NCI-H1417 treated with DMSO at 0.1 percent for 48 hours (cell line): ENCODE measurements around the gene PBX2.
A peak's percentile ranks its signal among the peaks of the same experiment; 100 is the strongest.

Source experiments
- DNase-seq: peaks from one replicate; lab custom pipeline; 2025; lab: John Stamatoyannopoulos, UW

PBX2 gene

GRCh38 chr6:32174416-32174815 is 15.6 kb downstream of the PBX2 start:
- DNase-seq: no peak

DNA sequence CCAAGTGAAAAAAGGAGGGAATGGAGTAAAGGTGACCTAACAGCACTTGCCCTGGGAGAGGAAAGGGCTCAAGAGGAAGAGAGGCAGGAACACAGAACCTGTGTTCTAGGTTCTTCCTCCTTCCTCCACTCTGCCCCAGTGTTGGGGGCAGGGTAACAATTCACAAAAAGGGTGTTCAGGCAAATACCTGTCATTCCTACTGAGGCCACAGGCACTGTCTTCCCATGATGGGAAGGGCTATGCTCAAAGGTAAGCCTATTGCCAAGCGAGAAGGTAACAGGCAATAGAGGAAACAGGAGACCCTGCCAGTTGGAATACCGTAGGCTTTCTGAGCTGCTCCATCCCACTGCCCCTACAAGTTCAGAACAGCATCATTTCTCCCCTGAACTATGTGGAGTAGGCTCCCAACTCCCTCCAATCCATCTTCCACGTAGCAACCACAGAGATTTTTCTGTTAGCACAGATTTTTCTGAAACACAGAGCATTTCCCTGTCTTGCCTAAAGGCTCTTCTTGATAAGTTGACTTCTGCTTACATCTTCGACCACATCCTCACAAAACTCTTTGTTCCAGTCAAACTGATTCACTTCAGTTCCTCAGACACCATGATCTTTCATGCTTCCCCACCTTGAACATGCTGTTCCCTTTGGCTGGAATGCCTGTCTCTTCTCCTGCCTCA is 16.8 kb downstream of the PBX2 start:
- no peak for DNase-seq

GRCh38 chr6:32171234-32171633 is 18.8 kb downstream of the PBX2 start:
- no peak for DNase-seq

GRCh38 chr6:32170294-32170693 is 19.7 kb downstream of the PBX2 start:
- DNase-seq: no peak

GRCh38 chr6:32168807-32169591 is 21.0 kb downstream of the PBX2 start:
- DNase-seq: no peak

DNA sequence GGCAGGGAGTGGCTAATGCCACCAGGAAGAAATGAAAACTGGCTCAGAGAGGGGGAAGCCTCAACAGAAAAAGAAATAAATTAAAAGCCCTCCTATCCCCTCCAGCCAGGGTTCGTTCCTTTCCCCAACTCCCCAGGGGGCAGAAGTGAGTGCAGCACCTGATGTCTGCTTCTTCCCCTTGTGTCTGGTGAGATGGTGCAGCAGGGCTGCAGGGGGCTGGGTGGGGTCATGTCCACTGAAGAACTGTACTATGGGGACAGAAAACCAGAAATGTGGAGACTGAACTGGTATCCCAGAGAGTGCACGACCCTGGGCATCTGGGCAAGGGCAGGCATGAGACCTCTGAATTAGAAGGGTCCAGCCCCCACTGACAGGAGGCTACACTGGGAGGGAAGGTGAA is 21.7 kb downstream of the PBX2 start:
- DNase-seq: no peak

- no peak for DNase-seq
Observed at GRCh38 chr6:32167761-32168262, 22.2 kb downstream of the PBX2 start.

- no peak for DNase-seq
Observed at GRCh38 chr6:32167154-32167760, 22.7 kb downstream of the PBX2 start.

DNA sequence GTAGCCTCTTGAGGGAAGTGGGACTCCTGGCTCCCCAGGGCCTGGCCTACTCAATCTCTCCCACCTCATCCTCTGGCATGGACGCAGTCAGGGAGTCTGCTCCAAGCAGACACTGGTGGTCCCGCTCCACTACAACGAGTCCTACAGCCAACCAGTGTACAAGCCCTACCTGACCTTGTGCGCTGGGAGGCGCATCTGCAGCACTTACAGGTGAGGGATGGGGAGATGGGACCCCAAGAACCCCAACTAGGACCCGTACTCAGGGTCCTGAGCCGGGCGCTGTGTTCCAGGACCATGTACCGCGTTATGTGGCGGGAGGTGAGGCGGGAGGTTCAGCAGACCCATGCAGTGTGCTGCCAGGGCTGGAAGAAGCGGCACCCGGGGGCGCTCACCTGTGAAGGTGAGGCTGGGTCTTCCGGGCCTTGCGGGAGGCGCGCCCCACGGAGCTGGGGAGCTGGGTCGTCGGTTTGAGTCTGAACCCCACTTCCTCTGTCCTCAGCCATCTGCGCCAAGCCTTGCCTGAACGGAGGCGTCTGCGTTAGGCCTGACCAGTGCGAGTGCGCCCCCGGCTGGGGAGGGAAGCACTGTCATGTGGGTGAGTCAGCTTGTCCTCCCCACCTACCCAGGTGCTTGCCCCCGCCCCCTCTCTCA is 23.5 kb downstream of the PBX2 start:
- no peak for DNase-seq

- no peak for DNase-seq
Observed at GRCh38 chr6:32164295-32164694, 25.7 kb downstream of the PBX2 start, which contains the start of gene EGFL8. Gene EGFL8 (plus strand): TSS chr6:32164595. CDS start chr6:32166166, 1,571 bp downstream.

GRCh38 chr6:32163559-32164258 is 26.3 kb downstream of the PBX2 start:
- no peak for DNase-seq

GRCh38 chr6:32158052-32158451 is 31.9 kb downstream of the PBX2 start:
- DNase-seq: no peak

GRCh38 chr6:32156891-32157290 is 33.1 kb downstream of the PBX2 start:
- no peak for DNase-seq

DNA sequence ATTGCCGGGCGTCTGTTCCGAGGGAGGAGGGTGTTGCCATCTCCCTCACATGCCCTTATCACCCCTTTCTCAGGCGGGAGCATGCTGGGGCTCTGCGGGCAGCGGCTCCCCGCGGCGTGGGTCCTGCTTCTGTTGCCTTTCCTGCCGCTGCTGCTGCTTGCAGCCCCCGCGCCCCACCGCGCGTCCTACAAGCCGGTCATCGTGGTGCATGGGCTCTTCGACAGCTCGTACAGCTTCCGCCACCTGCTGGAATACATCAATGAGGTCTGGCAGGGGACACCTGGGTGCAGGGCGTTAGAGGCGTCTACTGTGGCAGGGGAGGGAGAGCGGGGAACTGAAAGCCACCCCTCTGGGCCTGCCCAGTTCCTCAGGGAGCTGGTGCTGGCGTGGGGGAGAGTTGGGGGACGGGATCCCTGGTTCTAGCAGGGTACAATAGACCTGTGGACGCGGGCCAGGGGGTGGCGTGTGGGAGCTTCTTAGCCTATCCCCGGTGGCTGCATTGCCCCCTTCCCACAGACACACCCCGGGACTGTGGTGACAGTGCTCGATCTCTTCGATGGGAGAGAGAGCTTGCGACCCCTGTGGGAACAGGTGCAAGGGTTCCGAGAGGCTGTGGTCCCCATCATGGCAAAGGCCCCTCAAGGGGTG is 35.4 kb downstream of the PBX2 start:
- no peak for DNase-seq

DNA sequence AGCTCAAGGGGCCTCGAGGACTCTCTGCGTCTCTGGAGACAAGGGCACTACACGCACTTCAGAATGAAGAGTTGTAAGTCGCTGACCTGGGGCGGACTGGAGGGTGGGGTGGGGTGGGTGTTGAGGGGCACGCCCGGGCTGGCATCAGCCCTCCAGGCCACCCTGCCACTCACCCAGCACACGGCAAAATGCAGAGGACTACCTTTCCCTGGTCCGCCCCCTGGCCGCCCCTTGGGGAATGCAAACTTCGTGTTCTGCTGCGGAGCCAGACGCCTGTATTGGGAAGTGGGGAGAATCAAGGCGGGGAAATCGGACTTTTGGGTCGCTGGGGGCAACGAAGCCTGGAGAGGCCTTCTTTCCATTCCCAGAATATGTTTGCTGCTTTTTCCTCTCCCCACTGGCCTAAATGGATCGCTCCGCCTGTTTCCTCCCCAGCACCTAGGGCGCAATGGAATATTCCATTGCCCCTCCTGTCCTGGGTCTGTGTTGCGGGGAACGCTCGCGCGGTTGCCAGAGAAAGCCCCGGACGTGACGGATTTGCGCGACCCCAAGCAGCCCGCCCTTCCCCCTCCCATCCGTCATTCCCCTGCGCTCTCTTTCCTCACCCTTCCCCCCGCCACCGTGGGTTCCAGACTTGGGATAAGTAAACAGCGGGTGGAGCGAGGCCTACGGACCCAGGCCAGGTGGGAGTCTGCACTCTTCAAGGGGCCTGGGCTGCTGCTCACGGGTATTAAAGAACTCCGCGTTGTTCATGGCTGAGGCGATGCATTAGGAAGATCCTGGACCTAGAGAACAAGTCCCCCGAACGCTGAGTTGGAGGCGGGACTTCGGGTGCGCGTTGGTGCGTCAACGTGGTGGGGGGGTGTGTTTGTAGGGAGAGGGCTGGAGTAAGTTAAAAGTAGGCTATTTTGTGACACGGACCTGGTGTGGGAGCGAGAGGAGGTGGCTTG is 36.2 kb downstream of the PBX2 start, which contains the start of gene PPT2:
Gene PPT2 (plus strand): TSS at position 578 of the 950 bp plus-strand sequence. CDS start 454 bp downstream, outside the sequence.
- peak; percentile 71 for DNase-seq

GRCh38 chr6:32152769-32153563 is 37.0 kb downstream of the PBX2 start:
- DNase-seq: no peak

- no peak for DNase-seq
Observed at GRCh38 chr6:32151863-32152768, 37.9 kb downstream of the PBX2 start, which contains the start of gene PRRT1. Gene PRRT1 (minus strand): TSS chr6:32151939. CDS start chr6:32151827, 112 bp downstream.
